ENCODE data around the gene PLSCR1. TPM values are rescaled to one million over a fixed set of nuclear protein-coding genes. Genes with fewer than 3 reads are reported as not detected.
"Not testable (repeated sequence)": the region's sequence is repeated elsewhere in the genome, so short reads cannot be mapped to it uniquely, and the experiment has no call there.

PLSCR1 gene
- total RNA-seq, 1 donor from 2014 or later, result 56.4 TPM

DNA sequence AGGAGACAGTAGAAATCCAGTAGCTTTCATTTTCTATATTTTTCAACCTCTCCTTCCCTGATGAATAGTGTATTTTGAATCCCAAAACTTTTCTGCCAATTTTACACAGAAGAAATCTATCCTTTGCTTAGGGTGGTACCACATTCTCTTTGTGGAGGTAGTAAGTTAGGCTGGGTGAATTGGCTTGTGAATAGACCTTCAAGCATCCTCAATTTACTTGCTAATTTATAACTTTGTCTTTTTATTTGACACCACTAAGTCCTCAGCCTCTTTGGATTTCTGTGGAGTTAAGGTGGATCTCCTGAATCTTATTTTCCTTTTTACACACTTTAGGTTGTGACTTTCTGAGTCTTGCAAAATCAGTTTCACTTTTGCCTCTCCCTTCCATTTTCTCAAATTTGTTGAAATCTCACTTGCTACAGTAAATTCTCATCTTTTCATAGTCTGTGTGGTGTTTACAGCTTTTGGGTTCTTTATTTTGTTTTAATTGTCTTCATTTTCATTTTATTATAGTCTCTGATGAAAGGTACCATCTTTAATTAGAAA lies 5.7 kb upstream of the PLSCR1 start:
- no peak for DNase-seq (ENCODE audit: low read depth in 2 of 2)

DNA sequence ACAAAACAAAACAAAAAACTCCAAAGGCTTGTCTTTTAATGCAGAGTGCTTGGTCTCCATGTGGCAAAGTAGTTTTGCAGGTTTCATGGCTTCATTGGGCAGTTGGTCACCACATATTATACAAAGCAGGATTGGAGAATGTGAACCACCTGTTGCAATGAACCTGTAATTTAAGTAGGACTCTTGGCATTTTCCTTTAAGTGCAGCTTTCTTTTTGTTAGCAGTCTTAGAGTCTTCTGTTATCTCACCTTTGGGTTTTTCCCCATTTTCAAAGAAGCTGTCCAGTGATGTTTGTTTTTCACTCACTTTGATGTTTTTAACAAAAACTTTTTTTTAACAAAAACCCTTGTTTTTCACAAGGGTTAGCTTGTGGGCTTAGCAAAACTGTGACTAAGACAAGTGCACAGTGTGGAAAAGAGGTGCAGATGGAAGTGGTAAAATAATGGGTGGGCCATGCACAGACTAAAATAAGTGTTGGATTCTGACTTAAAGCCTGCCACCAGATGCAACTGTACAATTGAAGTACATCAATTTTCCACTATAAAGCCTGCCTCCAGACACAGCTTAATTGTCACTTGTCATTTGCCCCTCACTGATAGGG lies 2.9 kb upstream of the PLSCR1 start:
- no peak for DNase-seq (ENCODE audit: low read depth in 2 of 2)

DNA sequence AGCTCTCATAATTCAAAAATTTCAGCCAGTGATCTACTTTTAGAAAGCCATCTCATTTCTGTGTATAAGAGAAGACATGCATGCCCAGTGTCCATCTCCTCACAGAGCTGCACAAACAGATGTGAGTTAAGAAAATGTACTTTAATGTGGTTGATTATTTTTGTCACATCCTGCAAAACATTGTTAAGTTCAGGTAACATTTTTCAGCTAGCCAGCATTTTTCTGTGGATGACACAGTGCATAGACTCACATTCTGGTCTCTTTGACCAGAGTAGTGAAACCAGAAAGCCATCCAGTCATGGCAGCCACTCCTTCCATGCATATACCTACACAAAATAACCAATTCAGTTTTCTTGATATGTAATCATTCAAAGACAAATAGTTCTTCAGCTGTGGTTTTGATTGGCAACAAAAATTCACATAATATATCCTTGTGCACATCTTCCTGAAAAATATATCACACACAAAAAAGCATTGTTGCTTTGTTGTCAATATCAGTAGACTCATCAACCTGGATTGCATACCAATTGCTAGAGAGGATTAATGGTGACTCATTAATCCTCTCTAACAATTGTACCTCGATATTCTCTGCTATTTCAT lies 2.1 kb upstream of the PLSCR1 start:
- DNase-seq (ENCODE audit: low read depth in 2 of 2), result no peak

DNA sequence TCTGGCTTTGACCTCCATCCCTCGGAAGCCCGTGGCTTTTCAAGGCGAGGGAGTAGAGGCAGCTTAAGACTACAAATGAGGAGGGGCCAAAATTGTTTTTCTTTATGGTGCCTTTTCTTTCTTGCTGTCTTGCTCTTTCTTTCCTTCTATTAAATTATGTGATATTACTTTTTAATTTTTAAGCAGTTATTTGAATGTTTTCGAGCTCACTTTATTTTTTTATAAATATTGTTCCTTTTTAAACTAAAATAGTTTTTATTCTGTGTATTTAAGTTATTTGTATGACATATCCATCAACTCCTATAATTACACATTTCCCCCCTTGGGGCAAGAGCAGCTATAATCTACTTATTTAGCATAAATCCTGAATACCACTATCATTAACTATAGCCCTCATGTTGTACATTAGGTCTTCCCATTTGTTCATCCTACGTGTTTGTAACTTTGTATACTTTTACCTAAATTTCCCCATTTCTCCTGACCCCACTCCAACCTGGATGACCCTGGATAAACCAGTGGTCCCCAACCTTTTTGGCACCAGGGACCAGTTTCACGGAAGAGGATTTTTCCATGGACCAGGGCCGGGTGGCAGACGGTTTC lies 622 bp upstream of the PLSCR1 start:
- no peak for DNase-seq (ENCODE audit: low read depth in 2 of 2)

DNA sequence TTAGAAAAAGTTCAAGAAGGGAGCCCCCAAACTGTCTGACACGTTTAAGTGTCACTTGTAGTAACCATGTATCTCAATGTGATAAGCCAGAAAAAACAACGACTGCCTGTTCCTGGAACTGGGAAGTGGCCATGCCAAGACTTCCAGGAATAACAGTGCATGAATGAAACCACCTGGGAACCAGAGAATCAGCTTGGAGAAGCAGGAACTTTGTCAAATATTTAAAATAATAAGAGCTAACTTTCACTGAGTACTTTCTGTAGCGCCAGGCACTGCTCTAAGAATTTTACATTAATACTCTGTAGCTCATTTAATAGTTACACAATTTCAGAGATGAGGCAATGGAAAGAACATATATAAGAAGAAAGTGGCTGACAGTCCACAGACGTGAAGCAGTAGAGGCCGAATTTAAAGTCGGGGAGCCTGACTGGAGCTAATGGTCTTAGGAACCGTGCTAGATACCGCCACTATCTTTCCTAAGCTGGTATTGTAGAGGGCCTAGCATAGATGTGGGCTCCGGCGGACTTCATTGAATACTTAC lies 876 bp downstream of the PLSCR1 start:
- DNase-seq (ENCODE audit: low read depth in 2 of 2), result peak in 1 of 2 donors; percentile 25

- DNase-seq (ENCODE audit: low read depth in 2 of 2), result no peak
Measured at GRCh38 chr3:146542978-146543377, 1.4 kb downstream of the PLSCR1 start.

- DNase-seq (ENCODE audit: low read depth in 2 of 2), result no peak
Measured at GRCh38 chr3:146542179-146542578, 2.2 kb downstream of the PLSCR1 start.

DNA sequence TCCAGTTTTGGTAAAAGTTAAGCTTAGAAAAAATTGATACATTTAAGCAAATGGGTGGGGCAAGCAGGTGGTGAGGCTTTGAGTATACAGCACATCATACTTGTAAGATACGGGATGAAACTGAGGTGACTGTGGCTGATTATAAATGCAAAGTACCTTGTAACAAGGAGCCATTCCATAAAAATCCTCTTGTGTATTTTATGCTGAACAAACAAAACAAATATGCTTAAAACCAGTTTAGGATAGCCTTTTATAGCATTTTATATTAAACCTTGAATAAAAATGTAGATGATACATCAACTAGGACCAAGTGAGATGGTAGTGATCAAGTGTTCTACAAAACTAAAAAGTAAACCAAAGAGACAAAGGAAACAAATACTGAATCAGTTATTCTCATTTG lies 3.4 kb downstream of the PLSCR1 start:
- no peak for DNase-seq (ENCODE audit: low read depth in 2 of 2)

DNA sequence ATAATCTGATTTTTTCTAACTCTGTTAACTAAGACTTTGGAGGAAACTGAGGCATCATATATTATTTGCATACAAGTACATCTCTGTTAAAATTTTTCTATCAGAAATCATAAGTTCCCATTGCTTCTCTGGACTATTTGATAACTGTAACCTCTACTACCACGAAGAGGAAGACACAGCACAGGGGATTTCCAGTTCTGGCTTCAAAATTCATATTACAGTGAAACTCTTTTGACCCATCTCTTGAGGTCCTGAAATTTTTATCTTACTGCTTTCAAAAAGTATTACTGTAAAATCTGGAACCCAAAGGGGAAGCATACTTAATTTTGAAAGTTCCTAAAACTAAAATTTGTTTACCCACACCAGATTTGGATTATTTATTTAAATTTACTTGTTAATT lies 4.2 kb downstream of the PLSCR1 start:
- no peak for DNase-seq (ENCODE audit: low read depth in 2 of 2)

DNA sequence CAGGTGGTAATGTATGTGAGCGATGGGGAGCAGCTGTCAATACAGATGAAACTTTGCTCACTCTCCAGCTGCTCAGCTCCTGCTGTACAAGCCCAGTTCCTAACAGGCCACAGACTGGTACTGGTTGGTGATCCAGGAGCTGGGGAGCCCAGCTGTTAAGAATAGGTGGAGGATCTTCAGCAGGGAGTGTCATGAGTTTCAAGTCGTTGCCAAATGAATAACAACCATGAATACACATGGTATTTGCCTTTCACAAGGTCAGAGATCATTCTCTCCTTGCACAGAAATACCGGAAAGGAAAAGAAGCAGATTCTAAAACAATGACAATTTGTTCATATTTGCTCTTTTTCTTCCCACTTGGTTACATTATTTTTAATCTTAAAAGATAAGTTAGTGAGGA lies 5.1 kb downstream of the PLSCR1 start:
- peak in 1 of 2 donors; percentile 15 for DNase-seq (ENCODE audit: low read depth in 2 of 2)

- DNase-seq (ENCODE audit: low read depth in 2 of 2), result no peak
Measured at GRCh38 chr3:146537603-146538002, 6.8 kb downstream of the PLSCR1 start.

- peak in 1 of 2 donors; percentile 14 for DNase-seq (ENCODE audit: low read depth in 2 of 2)
Measured at GRCh38 chr3:146536681-146537080, 7.7 kb downstream of the PLSCR1 start.

- DNase-seq (ENCODE audit: low read depth in 2 of 2), result no peak
Measured at GRCh38 chr3:146532406-146532805, 12.0 kb downstream of the PLSCR1 start.

DNA sequence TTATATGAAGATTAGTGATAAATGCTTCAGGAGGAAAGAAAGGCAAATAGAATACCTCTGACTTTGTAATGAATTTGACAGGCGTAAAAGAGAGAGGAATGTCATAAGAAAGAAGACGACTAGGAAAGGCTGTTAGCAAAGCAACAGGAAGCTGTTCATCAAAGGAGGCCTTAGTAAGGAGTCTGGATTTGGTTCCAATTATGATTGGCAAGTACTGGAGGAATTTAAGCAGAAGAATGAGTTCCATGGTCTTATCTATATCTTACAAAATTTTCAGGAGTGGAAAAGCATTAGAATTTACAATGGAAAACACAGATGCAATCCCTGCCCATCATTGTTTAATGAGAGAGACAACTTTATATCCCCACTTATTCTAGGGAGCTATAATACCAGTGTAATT lies 13.8 kb downstream of the PLSCR1 start:
- no peak for DNase-seq (ENCODE audit: low read depth in 2 of 2)

GRCh38 chr3:146529021-146529420 lies 15.4 kb downstream of the PLSCR1 start:
- DNase-seq (ENCODE audit: low read depth in 2 of 2), result peak in 1 of 2 donors; percentile 21

DNA sequence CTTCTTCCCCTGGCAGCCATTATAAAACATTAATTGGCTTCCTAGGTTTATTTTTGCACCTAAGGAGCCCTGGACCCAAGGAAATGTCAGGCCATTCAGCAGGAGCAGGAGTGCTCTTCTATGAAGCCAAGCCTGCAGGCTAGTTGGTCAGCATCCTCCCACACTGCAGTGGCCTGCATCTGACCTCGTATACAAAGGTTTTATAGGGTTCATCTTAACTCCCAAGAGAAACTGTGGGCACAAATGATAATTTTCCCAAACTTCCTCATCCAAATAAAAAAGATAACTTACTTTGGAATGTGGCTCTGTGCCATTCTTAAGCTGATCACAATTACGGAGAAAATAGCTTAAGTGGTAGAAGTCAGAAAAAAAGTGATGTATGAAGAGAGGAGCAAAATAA lies 19.4 kb downstream of the PLSCR1 start:
- DNase-seq (ENCODE audit: low read depth in 2 of 2), result no peak

GRCh38 chr3:146523531-146523930 lies 20.9 kb downstream of the PLSCR1 start:
- DNase-seq (ENCODE audit: low read depth in 2 of 2), result no peak

- not testable (repeated sequence) for DNase-seq (ENCODE audit: low read depth in 2 of 2)
Measured at GRCh38 chr3:146522174-146523158, 21.9 kb downstream of the PLSCR1 start.

- DNase-seq (ENCODE audit: low read depth in 2 of 2), result no peak
Measured at GRCh38 chr3:146521394-146521793, 23.0 kb downstream of the PLSCR1 start.

- DNase-seq (ENCODE audit: low read depth in 2 of 2), result no peak
Measured at GRCh38 chr3:146519810-146520209, 24.6 kb downstream of the PLSCR1 start.

DNA sequence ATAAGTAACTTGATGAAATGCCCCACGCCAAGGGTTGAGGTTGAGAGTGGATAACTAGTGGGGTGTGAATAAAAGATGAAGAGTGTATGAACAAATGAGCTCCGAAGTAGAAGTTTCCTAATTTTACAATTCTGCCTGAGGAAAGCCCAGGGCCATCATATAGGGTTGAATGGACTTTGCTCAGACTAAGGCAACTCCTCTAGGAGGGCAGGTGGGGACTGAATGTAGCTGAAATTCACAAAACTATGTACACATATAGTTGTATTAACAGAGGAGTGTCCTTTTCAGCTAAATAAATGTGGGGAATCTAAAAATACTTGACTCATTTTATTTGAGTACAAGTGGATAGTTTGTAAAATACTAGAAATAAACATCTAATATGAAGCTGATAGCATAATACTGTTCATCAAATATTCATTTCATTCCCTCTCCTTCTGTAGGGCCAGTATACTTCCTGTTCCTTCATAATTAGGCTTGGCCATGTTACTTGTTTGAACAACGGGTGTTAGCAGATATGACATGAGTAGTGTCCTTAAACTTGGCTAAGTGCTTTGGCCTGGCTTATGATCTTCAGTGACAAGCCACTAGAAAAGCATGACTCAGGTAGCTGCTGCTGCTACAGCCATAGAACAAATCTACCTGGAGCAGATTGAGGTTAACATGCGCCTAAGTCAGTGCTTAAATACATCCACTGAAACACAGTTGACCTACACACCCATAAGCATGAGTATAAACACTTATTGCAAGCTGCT lies 26.5 kb downstream of the PLSCR1 start:
- DNase-seq (ENCODE audit: low read depth in 2 of 2), result no peak
